WTC11 (cell line): ENCODE data around the gene GDAP2. TPM values are rescaled to one million over a fixed set of nuclear protein-coding genes. Genes with fewer than 3 reads are reported as not detected.

Experiments
- ATAC-seq: fragments of 200-7000 bp; cut with Tn5 transposase; 2 replicates; pipeline ENCODE4 v1.10.0; 2021; ENCODE audit warnings: mild to moderate bottlenecking, moderate library complexity
- CTCF ChIA-PET: fragments of 300-600 bp; sonication (Branson Sonifier 250); formaldehyde crosslinking; loops from one replicate; lab custom pipeline; 2021; ENCODE audit warnings: antibody characterized with exemption; lab: Charles Lee
- POLR2A ChIA-PET: fragments of 350-600 bp; sonication (Branson Sonifier 250); formaldehyde crosslinking; loops from one replicate; lab custom pipeline; 2021; ENCODE audit warnings: antibody characterized with exemption; lab: Charles Lee
- DNase-seq: peaks from one replicate; pipeline ENCODE4 v3.0.0; 2021; ENCODE audit warnings: low spot score
- H3K27ac Mint-ChIP-seq: 2 replicates; pipeline ENCODE4 v1.8.0; 2021; ENCODE audit warnings: mixed read lengths
- H3K27me3 Mint-ChIP-seq: 2 replicates; pipeline ENCODE4 v1.8.0; 2021; ENCODE audit warnings: low read depth, mild to moderate bottlenecking, moderate library complexity, mixed read lengths
- H3K36me3 Mint-ChIP-seq: 2 replicates; pipeline ENCODE4 v1.8.0; 2021; ENCODE audit warnings: mixed read lengths
- H3K4me1 Mint-ChIP-seq: 2 replicates; pipeline ENCODE4 v1.8.0; 2022; ENCODE audit warnings: mixed read lengths
- H3K4me3 Mint-ChIP-seq: 2 replicates; pipeline ENCODE4 v1.8.0; 2021; ENCODE audit warnings: mild to moderate bottlenecking, moderate library complexity, mixed read lengths
- H3K9me3 Mint-ChIP-seq: 2 replicates; pipeline ENCODE4 v1.8.0; 2021; ENCODE audit warnings: mixed read lengths
- EMX1 ChIP-seq: fragments of 250-450 bp; sonication (Bioruptor Pico); IDR thresholded peaks from 2 replicates; pipeline ENCODE4 v1.8.0; 2021; ENCODE audit warnings: mild to moderate bottlenecking
- FOXJ3 ChIP-seq: sonication (generic); formaldehyde crosslinking; IDR thresholded peaks from 2 replicates; pipeline ENCODE4 v1.9.0; 2021; ENCODE audit warnings: missing genetic modification reagents, mild to moderate bottlenecking, borderline replicate concordance
- HMGA2 ChIP-seq: fragments of 250-450 bp; sonication (Bioruptor Pico); IDR thresholded peaks from 2 replicates; pipeline ENCODE4 v1.4.0; 2021; ENCODE audit warnings: mild to moderate bottlenecking, moderate library complexity
- JAZF1 ChIP-seq: fragments of 250-450 bp; sonication (Bioruptor Pico); IDR thresholded peaks from 2 replicates; pipeline ENCODE4 v1.9.0; 2021; ENCODE audit warnings: moderate library complexity, mild to moderate bottlenecking, inconsistent platforms
- JUN ChIP-seq: sonication (generic); formaldehyde crosslinking; IDR thresholded peaks from 2 replicates; pipeline ENCODE4 v1.8.0; 2023; ENCODE audit warnings: mild to moderate bottlenecking, missing genetic modification reagents
- SP1 ChIP-seq: sonication (generic); formaldehyde crosslinking; conservative IDR thresholded peaks from 2 replicates; pipeline ENCODE4 v1.8.1; 2022; ENCODE audit warnings: missing genetic modification reagents
- TEAD4 ChIP-seq: sonication (generic); formaldehyde crosslinking; IDR thresholded peaks from 2 replicates; pipeline ENCODE4 v1.8.0; 2022; ENCODE audit warnings: mild to moderate bottlenecking, missing genetic modification reagents
- ZNF121 ChIP-seq: sonication (generic); formaldehyde crosslinking; IDR thresholded peaks from 2 replicates; pipeline ENCODE4 v1.8.0; 2023; ENCODE audit warnings: missing genetic modification reagents
- ZNF219 ChIP-seq: sonication (generic); formaldehyde crosslinking; IDR thresholded peaks from 2 replicates; pipeline ENCODE4 v1.8.0; 2023; ENCODE audit warnings: missing genetic modification reagents, mild to moderate bottlenecking, borderline replicate concordance
- ZNF416 ChIP-seq: fragments of 250-450 bp; sonication (Bioruptor Pico); IDR thresholded peaks from 2 replicates; pipeline ENCODE4 v1.9.0; 2021; ENCODE audit warnings: mild to moderate bottlenecking, inconsistent platforms
- ZNF423 ChIP-seq: fragments of 250-450 bp; sonication (Bioruptor Pico); IDR thresholded peaks from 2 replicates; pipeline ENCODE4 v2.1.2; 2022; ENCODE audit warnings: mild to moderate bottlenecking, moderate library complexity
- total RNA-seq: library from RNA; stranded (reverse); gene quantifications from 3 replicates; pipeline ENCODE4 v1.2.3, GENCODE V29; 2021
- TF ChIP-seq, protein P1 (sequence below): fragments of 200-600 bp; IDR thresholded peaks from 2 replicates; pipeline ENCODE4 v1.8.0; 2022; ENCODE audit warnings: antibody characterized with exemption
- TF ChIP-seq, protein P2 (sequence below): fragments of 250-450 bp; sonication (Bioruptor Pico); IDR thresholded peaks from 2 replicates; pipeline ENCODE4 v1.8.0; 2021; ENCODE audit warnings: mild to moderate bottlenecking
- TF ChIP-seq, protein P3 (sequence below): sonication (generic); formaldehyde crosslinking; IDR thresholded peaks from 2 replicates; pipeline ENCODE4 v1.8.0; 2022; ENCODE audit warnings: mild to moderate bottlenecking, missing genetic modification reagents
- TF ChIP-seq, protein P4 (sequence below): sonication (generic); formaldehyde crosslinking; IDR thresholded peaks from 2 replicates; pipeline ENCODE4 v1.8.0; 2023; ENCODE audit warnings: mild to moderate bottlenecking, missing genetic modification reagents
- TF ChIP-seq, protein P5 (sequence below): sonication (generic); formaldehyde crosslinking; IDR thresholded peaks from 2 replicates; pipeline ENCODE4 v1.8.1; 2022; ENCODE audit warnings: low read depth, missing genetic modification reagents, borderline replicate concordance
- TF ChIP-seq, protein P6 (sequence below): fragments of 250-450 bp; sonication (Bioruptor Pico); conservative IDR thresholded peaks from 2 replicates; pipeline ENCODE4 v1.9.0; 2021; ENCODE audit warnings: mild to moderate bottlenecking
- TF ChIP-seq, protein P7 (sequence below): fragments of 250-450 bp; sonication (Bioruptor Pico); IDR thresholded peaks from 2 replicates; pipeline ENCODE4 v1.9.0; 2021; ENCODE audit warnings: mild to moderate bottlenecking, borderline replicate concordance
- TF ChIP-seq, protein P8 (sequence below): sonication (generic); formaldehyde crosslinking; IDR thresholded peaks from 2 replicates; pipeline ENCODE4 v1.8.0; 2022; ENCODE audit warnings: mild to moderate bottlenecking, missing genetic modification reagents
- TF ChIP-seq, protein P9 (sequence below): sonication (generic); formaldehyde crosslinking; conservative IDR thresholded peaks from 2 replicates; pipeline ENCODE4 v1.8.1; 2022; ENCODE audit warnings: mild to moderate bottlenecking, missing genetic modification reagents

The GDAP2 gene
- total RNA-seq, 1 experiment from 2014 or later, result 22.4 TPM

DNA sequence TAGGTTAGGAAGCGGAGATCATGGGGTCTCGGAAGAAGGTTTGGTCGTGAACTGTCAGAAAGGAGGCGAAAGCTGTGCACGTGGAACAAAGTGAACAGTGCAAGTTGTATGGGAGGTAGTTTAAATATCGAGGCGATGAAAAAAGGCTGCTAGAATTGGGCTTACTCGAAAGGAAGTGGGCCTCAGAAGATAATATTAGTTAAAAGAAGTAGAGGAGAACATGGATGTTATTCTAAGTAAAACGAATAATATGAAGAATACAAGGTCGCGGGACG lies 689 bp upstream of the GDAP2 start:
- no peak for DNase-seq
- Mint-ChIP-seq H3K4me3 (peak overlapping the region; percentile 98), H3K36me3 (peaks cover 11% of the 10 kb centered on the region), H3K27me3 (no peaks in the 10 kb centered on the region), H3K9me3 (no peaks in the 10 kb centered on the region), H3K4me1 (peaks cover 37% of the 10 kb centered on the region), H3K27ac (peak overlapping the region; percentile 77)
- no peak for ATAC-seq
- CTCF ChIA-PET, result interaction anchor here (2.2 kb wide), 1 partner anchor 35 kb away, joined by 13 read pairs; no protein-coding TSS in a partner anchor
- POLR2A ChIA-PET, result interaction anchor here (0.6 kb wide), 1 partner anchor 10 kb away, joined by 3 read pairs; no protein-coding TSS in a partner anchor
- TF ChIP-seq, protein P1, sequence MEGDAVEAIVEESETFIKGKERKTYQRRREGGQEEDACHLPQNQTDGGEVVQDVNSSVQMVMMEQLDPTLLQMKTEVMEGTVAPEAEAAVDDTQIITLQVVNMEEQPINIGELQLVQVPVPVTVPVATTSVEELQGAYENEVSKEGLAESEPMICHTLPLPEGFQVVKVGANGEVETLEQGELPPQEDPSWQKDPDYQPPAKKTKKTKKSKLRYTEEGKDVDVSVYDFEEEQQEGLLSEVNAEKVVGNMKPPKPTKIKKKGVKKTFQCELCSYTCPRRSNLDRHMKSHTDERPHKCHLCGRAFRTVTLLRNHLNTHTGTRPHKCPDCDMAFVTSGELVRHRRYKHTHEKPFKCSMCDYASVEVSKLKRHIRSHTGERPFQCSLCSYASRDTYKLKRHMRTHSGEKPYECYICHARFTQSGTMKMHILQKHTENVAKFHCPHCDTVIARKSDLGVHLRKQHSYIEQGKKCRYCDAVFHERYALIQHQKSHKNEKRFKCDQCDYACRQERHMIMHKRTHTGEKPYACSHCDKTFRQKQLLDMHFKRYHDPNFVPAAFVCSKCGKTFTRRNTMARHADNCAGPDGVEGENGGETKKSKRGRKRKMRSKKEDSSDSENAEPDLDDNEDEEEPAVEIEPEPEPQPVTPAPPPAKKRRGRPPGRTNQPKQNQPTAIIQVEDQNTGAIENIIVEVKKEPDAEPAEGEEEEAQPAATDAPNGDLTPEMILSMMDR, result no peak
- TF ChIP-seq, protein P2, sequence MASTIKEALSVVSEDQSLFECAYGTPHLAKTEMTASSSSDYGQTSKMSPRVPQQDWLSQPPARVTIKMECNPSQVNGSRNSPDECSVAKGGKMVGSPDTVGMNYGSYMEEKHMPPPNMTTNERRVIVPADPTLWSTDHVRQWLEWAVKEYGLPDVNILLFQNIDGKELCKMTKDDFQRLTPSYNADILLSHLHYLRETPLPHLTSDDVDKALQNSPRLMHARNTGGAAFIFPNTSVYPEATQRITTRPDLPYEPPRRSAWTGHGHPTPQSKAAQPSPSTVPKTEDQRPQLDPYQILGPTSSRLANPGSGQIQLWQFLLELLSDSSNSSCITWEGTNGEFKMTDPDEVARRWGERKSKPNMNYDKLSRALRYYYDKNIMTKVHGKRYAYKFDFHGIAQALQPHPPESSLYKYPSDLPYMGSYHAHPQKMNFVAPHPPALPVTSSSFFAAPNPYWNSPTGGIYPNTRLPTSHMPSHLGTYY (CRISPR knock-in tag), result no peak
- TF ChIP-seq JAZF1 (CRISPR knock-in tag), result no peak
- TF ChIP-seq, protein P3, sequence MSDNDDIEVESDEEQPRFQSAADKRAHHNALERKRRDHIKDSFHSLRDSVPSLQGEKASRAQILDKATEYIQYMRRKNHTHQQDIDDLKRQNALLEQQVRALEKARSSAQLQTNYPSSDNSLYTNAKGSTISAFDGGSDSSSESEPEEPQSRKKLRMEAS (CRISPR knock-in tag), result no peak
- no peak for TF ChIP-seq SP1 (CRISPR knock-in tag)
- no peak for TF ChIP-seq ZNF219
- TF ChIP-seq ZNF416 (CRISPR knock-in tag), result no peak
- no peak for TF ChIP-seq HMGA2 (CRISPR knock-in tag)
- TF ChIP-seq ZNF423 (CRISPR knock-in tag), result no peak
- TF ChIP-seq, protein P4, sequence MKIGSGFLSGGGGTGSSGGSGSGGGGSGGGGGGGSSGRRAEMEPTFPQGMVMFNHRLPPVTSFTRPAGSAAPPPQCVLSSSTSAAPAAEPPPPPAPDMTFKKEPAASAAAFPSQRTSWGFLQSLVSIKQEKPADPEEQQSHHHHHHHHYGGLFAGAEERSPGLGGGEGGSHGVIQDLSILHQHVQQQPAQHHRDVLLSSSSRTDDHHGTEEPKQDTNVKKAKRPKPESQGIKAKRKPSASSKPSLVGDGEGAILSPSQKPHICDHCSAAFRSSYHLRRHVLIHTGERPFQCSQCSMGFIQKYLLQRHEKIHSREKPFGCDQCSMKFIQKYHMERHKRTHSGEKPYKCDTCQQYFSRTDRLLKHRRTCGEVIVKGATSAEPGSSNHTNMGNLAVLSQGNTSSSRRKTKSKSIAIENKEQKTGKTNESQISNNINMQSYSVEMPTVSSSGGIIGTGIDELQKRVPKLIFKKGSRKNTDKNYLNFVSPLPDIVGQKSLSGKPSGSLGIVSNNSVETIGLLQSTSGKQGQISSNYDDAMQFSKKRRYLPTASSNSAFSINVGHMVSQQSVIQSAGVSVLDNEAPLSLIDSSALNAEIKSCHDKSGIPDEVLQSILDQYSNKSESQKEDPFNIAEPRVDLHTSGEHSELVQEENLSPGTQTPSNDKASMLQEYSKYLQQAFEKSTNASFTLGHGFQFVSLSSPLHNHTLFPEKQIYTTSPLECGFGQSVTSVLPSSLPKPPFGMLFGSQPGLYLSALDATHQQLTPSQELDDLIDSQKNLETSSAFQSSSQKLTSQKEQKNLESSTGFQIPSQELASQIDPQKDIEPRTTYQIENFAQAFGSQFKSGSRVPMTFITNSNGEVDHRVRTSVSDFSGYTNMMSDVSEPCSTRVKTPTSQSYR (CRISPR knock-in tag), result no peak
- TF ChIP-seq, protein P5, sequence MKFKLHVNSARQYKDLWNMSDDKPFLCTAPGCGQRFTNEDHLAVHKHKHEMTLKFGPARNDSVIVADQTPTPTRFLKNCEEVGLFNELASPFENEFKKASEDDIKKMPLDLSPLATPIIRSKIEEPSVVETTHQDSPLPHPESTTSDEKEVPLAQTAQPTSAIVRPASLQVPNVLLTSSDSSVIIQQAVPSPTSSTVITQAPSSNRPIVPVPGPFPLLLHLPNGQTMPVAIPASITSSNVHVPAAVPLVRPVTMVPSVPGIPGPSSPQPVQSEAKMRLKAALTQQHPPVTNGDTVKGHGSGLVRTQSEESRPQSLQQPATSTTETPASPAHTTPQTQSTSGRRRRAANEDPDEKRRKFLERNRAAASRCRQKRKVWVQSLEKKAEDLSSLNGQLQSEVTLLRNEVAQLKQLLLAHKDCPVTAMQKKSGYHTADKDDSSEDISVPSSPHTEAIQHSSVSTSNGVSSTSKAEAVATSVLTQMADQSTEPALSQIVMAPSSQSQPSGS (CRISPR knock-in tag), result no peak
- TF ChIP-seq, protein P6, sequence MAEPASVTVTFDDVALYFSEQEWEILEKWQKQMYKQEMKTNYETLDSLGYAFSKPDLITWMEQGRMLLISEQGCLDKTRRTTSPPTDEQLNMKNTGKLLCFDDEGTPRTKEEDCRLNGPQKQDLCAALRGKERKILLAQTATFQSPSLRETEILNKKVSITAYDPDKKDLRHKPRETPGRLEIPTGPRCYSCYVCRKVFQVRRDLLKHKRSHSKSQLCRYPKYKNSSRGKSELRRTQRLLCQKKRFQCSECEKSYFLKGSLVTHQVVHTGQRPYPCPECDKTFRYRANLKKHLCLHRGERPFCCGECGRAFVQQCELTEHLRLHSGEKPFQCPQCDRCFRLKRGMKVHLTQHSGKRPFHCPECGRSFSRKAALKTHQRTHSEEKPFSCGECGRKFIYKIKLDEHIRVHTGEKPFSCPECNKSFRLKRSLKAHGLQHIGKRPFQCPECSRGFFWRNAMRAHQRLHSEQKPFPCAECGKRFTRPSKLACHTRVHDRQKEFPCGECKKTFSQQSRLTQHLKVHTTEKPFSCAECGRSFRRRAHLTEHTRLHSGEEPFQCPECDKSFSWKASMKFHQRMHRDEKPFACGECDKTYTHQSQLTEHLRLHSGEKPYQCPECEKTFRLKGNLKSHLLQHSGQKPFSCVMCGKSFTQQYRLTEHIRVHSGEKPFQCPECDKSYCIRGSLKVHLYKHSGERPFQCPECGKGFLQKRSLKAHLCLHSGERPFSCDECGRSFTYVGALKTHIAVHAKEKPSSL (CRISPR knock-in tag), result no peak
- TF ChIP-seq JUN (CRISPR knock-in tag), result no peak
- TF ChIP-seq, protein P7, sequence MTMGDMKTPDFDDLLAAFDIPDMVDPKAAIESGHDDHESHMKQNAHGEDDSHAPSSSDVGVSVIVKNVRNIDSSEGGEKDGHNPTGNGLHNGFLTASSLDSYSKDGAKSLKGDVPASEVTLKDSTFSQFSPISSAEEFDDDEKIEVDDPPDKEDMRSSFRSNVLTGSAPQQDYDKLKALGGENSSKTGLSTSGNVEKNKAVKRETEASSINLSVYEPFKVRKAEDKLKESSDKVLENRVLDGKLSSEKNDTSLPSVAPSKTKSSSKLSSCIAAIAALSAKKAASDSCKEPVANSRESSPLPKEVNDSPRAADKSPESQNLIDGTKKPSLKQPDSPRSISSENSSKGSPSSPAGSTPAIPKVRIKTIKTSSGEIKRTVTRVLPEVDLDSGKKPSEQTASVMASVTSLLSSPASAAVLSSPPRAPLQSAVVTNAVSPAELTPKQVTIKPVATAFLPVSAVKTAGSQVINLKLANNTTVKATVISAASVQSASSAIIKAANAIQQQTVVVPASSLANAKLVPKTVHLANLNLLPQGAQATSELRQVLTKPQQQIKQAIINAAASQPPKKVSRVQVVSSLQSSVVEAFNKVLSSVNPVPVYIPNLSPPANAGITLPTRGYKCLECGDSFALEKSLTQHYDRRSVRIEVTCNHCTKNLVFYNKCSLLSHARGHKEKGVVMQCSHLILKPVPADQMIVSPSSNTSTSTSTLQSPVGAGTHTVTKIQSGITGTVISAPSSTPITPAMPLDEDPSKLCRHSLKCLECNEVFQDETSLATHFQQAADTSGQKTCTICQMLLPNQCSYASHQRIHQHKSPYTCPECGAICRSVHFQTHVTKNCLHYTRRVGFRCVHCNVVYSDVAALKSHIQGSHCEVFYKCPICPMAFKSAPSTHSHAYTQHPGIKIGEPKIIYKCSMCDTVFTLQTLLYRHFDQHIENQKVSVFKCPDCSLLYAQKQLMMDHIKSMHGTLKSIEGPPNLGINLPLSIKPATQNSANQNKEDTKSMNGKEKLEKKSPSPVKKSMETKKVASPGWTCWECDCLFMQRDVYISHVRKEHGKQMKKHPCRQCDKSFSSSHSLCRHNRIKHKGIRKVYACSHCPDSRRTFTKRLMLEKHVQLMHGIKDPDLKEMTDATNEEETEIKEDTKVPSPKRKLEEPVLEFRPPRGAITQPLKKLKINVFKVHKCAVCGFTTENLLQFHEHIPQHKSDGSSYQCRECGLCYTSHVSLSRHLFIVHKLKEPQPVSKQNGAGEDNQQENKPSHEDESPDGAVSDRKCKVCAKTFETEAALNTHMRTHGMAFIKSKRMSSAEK (CRISPR knock-in tag), result no peak
- TF ChIP-seq TEAD4 (CRISPR knock-in tag), result no peak
- TF ChIP-seq, protein P8, sequence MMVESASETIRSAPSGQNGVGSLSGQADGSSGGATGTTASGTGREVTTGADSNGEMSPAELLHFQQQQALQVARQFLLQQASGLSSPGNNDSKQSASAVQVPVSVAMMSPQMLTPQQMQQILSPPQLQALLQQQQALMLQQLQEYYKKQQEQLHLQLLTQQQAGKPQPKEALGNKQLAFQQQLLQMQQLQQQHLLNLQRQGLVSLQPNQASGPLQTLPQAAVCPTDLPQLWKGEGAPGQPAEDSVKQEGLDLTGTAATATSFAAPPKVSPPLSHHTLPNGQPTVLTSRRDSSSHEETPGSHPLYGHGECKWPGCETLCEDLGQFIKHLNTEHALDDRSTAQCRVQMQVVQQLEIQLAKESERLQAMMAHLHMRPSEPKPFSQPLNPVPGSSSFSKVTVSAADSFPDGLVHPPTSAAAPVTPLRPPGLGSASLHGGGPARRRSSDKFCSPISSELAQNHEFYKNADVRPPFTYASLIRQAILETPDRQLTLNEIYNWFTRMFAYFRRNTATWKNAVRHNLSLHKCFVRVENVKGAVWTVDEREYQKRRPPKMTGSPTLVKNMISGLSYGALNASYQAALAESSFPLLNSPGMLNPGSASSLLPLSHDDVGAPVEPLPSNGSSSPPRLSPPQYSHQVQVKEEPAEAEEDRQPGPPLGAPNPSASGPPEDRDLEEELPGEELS (CRISPR knock-in tag), result no peak
- TF ChIP-seq, protein P9, sequence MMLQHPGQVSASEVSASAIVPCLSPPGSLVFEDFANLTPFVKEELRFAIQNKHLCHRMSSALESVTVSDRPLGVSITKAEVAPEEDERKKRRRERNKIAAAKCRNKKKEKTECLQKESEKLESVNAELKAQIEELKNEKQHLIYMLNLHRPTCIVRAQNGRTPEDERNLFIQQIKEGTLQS (CRISPR knock-in tag), result no peak
- no peak for TF ChIP-seq EMX1 (CRISPR knock-in tag)
- TF ChIP-seq ZNF121 (CRISPR knock-in tag), result no peak
- no peak for TF ChIP-seq FOXJ3 (CRISPR knock-in tag)
